Fibroblast of peridontal ligament (primary cell): ENCODE data around the gene ROBO4.

Experiments
- DNase-seq: peaks from one replicate; pipeline ENCODE4 v3.0.0-alpha.2; 2010; ENCODE audit errors: extremely low read depth

The ROBO4 gene

DNA sequence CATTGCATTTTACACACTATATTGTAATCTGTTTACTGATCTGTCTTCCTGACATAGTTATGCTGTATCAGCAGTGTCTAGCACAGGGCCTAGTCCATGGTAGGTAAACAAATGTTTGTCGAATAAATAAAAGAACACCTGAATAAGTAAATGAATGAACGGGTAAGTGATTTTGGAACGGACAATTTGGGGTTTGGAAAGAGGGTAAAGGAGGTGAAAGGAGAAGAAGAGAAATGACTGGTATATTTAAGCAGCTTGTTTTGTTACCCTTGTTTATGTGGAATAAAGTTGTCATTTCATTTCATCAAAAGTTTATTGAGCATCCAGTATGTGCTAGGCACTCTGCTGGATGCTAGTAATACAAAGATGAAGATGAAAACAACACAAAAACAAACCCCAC is 21.3 kb upstream of the ROBO4 start, which contains the start of gene HEPN1:
Gene HEPN1, plus strand, starts transcription at position 301 of the 400 bp plus-strand sequence.
- no peak for DNase-seq

DNA sequence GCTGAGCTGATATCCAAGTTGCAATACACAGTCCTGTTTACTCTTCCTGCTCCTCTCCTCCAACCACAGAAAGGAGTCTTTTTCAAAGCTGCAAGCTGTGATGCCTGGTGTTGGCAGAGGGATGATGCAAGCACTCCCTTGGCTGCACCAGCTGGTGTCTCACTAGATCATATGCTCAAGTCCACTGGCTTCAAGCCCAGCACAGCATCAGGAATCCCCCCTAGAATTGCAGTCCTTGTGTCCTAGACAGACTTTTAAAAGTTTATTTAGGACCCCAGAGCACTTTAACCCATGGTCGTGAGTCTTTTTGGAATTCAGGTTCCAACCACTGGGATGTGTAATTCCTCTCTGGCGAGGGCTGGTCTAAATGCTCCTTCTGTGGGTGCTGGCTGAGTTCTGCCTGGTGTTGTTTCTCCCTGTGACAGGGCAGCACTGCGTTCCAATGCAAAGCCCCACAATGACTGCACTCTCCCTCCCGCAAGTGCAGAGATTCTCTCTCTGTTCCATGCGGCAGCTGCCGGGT is 19.5 kb upstream of the ROBO4 start:
- peak; percentile 55 for DNase-seq

DNA sequence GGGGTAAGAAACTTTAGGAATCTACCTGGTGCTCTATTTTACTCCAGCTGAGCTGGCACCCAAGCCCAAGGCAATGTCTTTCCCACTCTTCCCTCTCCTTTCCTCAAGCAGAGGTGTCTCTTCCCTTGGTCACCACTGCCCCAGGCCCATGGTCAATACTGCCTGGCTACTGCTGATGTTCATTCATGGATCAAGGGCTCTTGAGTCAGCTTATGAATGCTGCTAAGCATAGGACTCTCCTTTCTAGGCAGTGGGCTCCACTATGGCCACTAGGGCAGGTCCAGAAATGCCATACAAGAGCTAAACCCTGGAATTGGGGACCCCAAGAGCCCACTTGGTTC is 18.7 kb upstream of the ROBO4 start:
- no peak for DNase-seq

DNA sequence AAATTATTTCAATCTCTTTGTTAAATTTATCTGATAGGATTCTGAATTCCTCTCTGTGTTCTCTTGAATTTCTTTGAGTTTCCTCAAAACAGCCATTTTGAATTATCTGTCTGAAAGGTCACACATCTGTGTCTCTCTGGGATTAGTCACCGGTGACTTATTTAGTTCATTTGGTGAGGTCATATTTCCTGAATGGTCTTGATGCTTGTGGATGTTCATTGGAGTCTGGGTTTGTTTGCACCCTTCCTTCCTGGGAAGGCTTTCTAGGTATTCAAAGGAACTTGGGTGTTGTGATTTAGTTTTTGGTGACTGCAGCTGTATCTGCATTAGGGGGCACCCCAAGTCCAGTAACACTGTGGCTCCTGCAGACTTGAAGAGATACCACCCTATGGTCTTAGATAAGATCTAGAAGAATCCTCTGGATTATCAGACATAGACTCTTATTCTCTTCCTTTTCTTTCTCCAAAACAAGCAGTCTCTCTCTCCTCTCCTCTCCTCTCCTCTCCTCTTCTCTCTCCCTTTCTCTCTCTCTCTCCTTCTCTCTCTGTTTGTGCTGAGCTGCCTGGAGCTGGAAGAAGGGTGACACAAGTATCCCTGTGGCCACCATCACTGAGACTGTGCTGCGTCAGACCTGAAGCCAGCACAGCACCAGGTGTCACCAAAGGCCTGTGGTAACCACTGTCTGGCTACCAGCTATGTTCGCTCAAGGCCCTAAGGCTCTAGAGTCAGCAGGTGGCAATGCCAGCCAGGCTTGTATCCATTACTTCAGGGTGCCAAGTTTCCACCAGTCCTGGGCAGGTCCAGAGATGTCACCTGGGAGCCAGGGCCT is 18.1 kb upstream of the ROBO4 start:
- DNase-seq = peak; percentile 21

DNA sequence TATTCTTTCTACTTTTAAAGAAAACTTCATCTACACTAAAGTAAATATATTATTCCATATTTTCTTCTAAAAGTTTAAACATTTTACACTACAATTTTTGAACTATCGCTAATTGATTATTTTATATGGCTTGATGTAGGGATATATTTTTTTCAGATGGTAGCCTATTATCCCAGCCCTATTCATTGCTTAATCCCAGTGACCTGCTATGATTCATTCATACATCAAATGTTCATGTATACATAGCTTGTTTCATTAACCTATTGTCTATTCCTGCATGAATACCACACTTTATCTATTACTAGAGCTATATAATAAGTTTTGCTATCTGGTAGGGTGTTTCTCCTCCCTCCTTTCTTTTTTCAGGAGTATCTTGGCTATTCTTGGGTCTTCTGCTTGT is 5.0 kb upstream of the ROBO4 start:
- no peak for DNase-seq

DNA sequence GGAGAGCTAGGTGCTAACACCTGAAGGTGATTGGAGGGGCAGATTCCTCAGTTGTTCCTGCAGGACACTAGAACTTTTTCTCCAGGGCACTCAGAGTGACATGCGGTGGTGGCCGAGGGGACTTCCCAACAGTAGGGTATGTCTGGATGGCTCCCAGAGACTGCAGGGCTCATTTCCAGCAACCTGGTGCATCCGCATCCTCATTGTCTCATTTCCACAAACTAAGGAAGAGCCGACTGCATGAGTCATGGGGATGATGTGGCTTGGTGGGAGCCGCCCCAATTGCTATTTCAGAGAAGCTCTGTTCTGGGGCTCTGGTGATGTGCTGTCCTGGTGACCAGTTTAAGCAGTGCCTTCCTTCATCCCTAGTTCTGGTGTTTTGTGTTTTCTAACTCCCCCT is 2.8 kb upstream of the ROBO4 start:
- peak; percentile 76 for DNase-seq

DNA sequence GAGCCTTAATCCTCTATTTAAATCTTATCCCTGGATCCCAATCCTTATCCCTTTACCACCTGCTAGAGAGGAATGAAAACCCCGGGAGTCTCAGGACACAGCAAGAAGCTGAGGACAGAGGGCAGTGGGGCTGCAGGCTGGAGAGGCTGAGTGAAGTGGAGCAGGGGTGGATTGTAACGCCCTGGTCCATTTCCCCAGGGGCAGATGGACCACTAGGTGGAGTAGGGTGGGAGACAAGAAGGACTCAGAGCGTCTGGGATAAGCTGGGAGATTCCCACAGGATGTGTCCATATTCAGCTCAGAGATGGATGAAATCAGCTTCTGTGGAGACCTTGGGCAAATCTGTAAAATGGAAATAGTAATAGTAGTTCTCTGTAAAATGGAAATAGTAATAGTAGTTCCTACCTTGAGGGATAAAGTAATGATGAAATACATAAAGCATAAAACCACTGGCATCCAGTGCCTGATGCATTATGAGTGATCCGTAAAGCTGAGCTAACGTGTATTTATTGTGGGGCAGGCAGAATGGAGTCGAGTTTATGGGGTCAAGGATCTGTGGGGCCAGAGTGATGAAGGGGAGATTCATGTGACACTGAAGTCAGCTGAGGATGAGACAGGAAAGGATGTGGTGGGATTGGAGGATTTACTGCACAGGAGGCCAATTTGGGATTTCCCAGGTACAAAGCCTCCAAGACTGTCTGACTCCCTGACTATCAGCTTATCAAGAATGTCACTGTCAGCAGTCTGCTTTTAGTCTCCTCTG is 1.9 kb upstream of the ROBO4 start:
- DNase-seq = no peak

DNA sequence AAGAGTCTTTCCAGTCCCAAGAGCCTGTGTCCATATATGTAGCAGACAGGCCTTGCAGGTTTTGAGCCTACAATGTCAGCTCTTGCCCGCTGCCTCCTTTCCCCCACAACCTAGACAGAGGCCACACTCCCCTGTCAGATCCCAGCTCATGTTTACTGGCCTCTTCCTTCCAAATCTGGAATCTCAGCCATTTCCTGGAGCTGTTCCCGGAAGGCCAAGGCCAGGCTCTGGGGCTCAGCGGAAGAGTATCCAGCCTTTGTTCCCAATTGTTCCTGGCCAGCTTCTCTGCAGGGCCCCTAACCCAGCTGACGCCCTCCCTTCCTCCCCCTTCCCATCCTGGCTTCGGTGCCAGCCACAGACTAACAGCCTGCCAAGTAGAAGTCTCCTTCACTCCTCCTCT is 1.0 kb upstream of the ROBO4 start:
- peak; percentile 74 for DNase-seq

DNA sequence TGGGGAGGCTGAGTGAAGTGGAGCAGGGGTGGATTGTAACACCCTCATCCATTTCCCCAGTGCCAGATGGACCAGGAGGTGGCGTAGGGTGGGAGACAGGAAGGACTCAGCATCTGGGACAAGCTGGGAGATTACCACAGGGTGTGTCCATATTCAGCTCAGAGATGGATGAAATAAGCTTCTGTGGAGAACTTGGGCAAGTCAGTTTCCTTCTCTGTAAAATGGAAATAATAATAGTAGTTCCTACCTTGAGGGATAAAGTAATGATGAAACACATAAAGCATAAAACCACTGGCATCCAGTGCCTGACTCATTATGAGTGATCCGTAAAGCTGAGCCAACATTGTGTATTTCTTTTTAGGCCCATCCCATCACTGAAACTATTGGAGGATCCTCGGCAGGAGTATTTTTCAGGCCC is 607 bp upstream of the ROBO4 start:
- DNase-seq = peak; percentile 93

DNA sequence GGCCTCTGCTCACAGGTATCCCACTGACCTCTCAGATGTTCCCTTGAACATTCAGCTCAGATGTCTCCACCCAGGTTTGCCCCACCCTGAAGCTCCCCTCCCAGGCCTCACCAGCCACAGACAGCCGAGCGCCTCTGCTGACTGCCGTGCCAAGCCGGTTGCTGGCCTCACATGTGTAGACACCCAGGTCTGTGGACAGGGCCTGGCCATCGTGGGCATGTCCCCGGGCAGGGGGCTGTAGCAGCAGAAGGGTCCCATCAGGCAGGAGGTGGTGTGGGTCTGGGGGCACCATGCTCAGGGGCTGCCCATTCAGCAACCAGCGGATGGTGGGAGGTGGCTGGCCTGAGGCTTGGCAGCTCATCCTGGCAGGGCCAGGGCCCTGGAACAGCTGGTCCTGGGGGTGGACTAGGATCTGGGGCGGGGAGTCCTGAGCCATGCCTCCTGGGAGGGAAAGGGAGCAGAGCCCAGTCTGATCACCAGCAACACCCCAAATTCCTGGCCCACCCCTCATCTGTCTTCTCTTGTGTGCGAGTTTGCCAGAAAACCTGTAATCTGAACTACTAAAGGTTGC is 759 bp downstream of the ROBO4 start:
- no peak for DNase-seq

DNA sequence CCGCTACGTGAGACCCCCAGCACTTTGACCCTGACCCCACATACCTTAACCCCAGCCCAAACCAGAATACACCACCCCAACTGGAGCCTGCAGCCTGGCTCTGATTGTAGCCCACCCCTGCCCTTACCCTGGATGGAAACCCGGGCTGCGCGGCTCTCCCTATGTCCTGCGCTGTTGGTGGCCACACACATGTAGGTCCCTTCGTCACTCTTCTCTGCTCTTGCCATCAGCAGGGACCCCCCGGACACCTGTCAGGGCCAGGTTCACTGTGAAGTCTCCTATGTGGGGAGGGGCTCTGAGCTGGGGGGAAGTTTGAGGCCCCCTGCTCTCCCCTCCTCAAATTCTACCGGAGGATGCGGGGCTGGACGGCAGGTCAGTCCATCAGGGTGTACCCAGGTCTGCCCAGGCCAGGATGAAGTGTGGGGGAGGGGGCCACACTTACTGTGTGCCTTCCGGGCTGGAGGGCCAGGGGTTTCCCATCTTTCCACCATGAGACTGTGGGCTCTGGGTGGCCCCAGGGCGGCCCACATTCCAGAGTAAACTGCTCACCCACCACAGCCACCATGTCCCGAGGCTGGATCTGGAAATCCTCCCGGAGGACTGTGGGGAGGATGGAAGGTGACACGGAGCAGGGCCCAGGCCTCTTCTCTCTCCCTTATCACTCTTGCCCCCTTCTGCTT is 1.5 kb downstream of the ROBO4 start:
- DNase-seq = no peak

DNA sequence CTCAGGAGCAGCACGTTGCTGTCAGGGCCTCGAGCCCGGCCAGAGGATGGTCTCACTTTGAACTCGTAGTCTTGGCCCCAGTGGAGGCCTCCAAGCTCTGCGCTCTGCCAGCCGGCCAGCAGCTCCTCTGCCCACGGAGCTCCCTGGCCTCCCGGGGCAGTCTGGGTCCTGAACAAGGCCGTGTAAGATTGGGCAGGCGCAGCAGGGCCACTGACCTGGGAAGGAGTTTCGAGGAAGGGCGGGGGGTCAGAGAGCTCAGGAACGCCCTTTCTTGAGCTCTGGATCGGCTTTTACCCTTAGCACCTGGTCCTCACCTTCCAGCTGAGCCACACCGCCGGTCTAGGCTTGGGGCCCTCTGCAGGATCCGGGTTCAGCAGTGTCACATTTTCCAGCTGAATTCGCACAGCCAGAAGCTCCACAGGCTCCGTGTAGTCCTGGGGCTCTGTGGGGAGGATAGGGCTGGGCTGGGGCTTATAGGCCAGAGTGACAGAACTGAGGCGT is 2.1 kb downstream of the ROBO4 start:
- no peak for DNase-seq

DNA sequence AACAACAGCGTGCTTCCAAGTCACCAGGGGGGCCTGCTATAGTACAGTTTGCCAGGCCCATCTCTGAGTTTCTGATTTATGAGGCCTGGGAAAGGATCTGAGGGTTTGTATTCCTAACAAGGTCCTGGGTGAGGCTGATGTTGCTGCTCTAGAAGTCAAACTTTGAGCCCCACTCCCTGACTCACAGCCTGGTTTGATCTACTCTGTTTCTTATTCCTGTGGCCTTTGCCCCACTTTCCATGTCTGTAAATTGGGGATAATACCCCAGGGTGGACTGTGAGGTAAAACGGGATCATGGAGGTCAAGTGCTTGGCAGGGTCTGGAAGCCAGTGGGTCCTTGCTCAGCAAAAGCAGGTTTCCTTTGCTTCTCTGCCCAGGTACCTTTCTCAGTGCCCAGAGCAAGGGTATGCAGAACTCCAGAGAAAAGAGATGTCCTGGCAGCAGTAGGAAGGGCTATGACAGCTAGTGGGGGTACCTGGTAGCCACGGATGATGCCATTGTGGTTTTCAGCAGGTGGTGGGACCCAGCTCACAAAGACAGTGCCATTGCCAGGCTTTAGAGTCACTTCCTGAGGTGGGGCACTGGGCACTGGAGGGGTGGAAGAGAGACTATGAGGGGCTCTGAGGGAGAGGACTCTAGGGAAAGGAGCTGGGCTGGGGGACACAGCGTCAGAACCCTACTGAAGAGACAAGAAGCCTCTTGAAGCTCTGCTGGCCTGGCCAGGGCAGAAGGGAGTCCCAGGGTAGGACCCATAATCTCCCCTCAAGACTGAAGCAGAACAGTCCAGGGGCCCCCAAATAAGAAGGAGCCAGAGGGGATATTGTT is 2.8 kb downstream of the ROBO4 start:
- DNase-seq = no peak

DNA sequence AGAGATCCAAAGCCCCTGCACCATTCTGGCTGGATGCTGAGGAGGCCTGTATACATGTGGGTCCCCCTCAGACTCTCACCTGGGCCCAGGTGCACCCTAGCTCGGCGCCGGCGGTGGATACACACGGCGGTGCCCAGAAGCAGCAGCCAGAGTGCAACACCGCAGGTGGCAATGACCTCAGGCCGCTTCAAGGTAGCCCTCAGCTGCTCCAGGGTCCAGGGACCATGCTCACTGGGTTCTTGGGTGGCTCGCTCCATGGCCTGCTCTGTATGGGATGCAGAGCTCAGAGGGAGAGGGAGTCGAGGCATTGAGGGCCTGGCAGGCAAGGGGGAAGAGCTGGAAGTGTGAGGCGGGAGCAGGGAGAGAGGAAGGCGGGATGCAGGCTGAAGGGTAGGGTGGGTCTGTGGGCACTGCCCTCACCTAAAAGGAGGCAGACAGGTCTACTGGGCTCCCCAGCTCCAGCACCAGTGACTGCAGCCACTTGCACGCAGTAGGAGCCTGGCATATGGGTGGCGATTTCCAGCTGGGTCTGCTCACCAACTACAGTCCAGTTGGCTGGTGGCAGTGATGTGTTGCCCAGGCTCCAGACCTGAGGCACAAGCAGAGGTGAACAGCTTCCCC is 3.8 kb downstream of the ROBO4 start:
- DNase-seq = no peak

DNA sequence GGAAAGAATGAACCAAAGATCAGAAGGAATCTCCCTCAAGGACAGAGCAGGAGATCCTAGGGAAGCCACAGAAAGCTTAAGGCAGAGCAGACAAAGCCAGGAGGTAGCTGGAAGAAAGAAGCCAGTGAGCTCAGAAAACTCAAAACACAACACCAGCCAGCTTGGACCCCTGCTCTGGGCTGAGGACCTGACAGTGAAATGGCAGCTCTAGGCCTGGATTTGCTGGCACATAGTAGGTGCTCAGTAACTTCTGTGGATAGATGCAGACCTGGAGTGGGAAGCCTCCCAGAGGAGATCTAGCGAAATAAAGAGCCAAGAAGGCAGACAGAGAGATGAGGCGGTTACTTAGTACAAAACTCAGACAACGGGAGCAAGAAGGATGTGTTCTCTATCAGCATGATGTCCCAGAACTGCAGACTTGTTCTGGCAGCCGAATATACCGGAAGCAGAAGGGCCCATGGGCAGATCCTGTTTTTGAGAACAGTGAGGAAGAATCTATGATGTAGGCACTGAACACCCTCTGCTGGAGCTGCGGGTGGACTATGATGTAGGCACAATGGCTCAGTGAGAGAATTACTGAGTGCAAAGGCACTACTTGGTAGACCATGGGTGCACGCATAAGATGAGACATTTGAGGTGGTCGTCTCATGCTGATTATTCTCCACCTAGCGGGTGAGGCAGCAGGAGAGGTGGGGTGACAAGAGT is 4.8 kb downstream of the ROBO4 start:
- DNase-seq = no peak

DNA sequence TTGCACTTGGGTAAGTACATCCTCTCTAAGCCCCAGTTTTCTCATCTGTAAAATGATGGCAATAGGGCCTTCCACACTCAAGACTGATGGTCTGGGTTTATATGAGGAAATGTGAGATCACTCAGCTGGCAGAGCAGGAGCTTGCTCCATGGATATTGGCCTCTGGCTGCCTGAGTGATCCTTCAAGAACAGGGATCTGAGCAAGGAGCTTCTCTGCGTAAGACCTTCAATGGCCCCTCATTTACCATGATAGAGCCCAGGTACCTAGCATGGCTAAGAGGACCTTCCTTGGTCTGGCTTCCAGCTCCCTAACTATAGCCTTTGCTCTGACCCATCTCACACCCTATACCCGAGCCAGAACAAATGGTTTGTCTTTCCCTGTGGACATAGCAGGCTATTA is 5.5 kb downstream of the ROBO4 start:
- DNase-seq = no peak

DNA sequence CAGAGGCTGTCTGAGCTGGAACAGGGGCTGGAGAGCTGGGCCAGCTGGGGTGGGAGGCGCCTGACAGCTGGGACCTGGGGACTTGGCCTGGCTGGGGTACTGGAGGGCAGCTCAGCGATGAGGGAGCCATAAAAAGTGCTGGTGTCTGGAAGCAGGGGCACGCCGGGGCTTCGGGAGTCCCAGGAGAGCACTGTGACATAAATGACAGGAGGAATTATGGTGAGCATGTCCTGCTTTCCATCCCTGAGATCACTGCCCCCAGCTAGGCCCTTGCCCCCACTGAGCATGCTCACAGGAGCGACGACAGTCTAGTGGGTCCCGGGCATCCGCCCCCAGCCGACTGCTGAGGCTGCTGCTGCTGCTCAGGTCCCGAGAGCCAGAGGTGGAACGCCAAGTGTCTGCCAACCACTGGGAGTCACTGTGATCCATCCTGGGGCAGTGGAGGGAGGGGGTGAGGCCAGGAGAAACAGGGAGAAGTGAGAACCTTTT is 6.2 kb downstream of the ROBO4 start:
- DNase-seq = no peak

DNA sequence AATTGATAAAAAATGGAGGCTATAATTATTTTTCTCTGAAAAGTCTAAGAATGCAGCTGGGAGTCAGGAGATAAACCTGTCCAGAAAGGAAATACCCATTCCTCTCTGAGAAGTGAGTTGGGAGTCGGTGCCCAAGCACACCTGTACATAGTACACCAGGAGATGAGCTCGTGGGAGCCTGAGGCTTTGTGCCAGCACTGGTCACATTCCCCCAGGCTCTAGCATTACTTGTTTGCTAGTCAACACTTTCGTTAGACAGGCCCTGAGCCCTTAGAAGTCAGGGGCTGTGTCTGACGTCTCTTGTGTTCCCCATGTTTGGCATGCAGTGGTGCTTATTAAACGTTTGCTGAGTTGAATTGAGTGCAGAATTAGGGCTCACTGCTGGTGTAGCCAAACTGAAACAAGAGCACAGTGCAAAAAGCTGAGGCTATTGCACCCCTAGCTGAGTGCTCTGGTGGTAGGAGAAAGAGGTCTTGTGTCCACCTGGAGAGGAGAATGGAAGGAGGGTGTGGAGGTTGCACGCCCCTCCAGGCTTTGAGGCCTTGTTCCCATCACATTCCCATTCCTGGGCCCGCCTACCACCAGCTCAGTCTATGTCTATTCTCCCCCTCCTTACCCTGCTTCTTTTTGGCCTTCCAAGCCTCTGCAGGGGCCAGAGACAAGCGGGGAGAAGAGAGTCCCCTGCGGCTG is 6.8 kb downstream of the ROBO4 start:
- no peak for DNase-seq

DNA sequence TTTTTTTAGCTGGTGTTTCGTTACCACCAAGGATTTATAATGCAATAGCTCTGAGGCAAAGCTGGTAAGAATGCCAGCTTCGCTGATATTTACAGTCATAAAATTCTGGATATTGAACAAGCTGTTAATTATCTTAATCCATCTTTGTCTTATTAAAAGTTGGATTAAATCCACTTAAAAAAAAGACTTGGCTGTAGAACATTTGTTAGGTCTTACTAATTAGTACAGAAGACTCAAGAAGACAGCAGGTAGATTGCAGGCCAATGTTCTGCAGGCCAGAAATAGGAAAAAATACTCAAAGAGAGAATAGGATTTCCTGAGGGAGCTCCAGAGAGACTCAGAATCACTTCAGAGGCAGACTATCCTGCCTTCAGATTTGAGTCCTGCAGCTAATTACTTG is 7.5 kb downstream of the ROBO4 start:
- DNase-seq = no peak
